Fibroblast of skin of scalp (primary cell): ENCODE results near the gene RCAN2.
A peak's percentile ranks its signal among the peaks of the same experiment; 100 is the strongest.
"Not testable (repeated sequence)": the region's sequence is repeated elsewhere in the genome, so short reads cannot be mapped to it uniquely, and the experiment has no call there.

ENCODE experiments used
- DNase-seq: peaks from one replicate; pipeline ENCODE4 v3.0.0-alpha.2; 2013

Gene RCAN2

DNA sequence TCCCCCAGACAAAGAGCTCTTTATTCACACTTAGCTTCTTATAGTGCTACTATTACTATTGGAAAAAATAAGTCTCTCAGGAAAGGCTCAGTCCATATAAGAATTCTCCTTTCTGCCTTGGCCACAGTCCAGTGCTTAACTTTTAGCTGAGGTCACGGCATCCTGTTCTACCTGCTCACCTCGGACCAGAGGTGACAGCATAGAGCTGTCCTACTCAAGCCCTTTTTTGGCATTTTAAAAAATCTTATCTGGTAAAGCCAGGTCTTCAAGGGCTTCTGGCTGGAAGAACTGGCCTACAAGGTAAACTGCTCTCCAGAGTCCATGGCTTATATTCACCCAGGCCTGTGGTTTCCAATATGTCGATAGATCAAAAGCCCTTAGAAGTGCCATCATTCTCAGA, 109.7 kb downstream of the RCAN2 start:
- DNase-seq: no peak

DNA sequence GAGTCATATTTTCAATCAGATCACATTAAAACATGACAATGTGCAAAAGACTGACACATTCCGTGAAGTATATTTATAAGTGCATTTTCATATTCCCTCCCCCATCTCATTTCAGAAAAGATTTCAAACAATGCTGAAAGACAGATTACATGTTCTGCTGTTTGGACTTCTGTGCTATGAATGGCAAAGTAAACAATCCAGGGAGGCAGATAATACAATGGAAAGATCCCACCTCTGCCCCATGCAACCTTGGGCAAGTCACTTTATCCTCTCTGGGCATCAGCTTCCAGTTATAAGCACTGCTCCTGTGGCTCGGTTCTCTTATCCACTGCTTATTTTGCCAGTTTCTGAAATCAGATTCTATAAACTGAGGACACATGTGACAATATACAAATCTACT, 110.2 kb downstream of the RCAN2 start:
- no peak for DNase-seq

DNA sequence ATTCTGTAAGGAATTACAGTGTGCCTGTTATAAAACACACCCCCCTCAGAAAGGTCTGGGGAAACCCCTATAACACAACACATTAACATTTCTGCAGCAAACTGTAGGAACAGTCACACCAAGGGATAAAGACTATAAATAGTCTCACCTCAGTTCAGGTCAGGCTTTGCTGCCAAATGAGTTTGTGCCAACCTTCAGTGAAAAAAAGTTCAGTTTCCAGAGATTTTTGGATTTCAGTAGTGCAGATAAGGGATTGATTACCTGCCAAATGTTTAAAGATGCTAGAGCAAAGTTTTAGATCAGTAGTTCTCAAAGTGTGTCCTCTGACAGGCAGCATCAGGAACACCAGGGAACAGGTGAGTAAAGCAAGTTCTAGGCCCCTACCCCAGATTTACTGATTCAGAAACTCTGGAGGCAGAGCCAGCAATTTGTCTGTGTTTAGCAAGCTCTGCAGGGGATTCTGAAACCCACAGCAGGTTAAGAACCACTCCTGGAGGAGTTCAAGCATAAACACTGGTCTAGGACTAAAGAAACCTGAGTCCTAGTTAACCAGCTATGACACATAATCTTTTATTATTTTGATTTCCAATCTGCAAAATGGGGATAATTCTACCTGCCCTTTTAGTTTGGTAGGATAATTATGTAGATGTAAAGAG, 111.0 kb downstream of the RCAN2 start:
- no peak for DNase-seq

DNA sequence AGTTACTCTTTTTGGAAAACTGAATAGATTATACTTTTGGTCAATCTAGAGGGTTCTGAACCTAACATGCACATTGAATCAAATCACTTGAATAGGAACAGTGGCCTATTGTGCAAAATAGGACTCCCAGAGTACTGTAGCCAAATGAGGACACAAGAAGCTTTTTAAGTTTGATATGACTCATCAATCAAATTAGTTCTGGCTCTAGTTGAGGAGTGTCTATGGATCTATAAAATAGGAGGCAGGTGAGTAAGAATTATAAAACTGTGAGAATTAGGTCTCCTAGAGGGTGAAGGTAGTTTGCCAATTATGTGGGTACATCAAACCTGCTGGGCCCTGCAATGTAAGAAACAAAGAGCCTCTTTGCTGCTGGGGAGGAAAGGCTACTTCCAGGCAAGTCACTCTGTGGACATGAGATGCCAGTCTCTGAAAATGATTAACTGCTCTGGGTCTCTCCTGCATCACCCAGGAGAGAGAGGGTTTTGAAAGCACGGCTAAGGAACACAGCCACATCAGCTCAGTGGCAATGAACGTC, 112.3 kb downstream of the RCAN2 start:
- no peak for DNase-seq

DNA sequence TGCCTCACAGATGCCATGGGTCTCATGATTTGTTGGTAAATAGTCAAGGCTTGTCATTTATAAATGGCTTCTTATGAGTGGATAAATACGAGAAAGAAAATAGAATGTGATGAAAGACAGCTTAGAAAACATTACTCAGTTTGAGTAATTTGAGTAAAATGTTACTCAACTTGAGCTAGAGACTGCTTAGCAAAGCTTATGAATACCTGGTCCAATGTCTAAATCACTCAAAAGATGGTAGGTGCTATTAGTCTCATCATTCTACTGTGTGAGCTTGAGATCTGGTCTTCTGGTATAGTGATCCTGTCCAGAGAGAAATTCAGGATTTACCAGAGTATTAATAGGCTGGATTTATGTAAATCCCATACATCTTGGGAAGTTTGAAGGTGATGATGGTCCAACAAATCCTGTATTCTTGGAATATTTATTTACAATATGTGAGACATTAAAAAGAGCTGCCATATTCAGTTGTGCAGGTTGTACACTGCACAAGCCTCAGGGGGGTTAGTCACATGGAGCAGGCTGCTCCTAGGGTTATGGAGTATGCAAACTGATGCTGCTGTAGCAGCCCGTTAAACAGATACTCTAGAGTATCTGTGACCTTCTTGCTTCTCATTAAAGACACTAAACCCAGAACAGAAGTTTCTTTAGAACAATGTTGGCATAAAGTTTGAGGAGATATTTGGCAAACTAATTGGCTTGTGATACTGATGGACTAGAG, 112.9 kb downstream of the RCAN2 start:
- no peak for DNase-seq

DNA sequence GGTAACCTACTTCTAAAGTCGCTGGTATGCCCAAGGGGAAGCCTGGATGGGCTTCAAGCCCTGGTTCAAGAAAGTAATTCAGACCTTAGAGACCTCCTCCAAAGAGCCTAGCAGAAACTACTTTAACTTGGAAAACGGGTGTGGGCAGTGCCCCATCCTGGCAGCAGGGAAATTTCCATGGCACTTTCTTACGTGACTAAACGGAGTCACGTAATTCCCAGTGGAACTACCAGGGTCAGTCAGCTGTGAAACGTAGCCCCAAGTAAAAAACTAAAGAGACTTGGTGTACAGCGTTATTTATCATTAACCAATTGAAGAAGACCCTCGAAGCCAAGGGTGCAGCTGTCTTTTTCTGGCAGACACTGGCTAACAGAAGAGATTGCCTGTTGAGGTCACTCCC, 114.0 kb downstream of the RCAN2 start:
- no peak for DNase-seq

DNA sequence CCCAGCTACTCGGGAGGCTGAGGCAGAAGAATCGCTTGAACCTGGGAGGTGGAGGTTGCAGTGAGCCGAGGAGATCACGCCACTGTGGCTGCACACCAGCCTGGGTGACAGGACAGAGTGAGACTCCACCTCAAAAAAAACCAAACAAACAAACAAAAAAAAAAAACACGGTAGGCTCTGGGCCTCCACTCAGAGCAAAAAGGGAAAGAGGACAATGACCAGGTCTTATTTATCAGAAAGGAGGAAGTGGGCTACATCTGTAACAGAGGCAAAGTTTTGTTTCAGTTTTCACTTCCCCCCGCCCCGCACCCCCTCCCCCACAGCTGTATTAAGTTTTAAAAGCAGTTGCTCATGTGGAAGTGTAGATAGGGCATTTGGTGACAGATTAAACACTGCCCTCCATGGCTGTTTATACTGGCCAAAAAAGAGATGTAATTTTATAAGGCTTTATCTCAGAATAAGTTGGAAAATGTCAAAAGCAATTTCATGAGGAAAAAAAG, 114.6 kb downstream of the RCAN2 start:
- no peak for DNase-seq

DNA sequence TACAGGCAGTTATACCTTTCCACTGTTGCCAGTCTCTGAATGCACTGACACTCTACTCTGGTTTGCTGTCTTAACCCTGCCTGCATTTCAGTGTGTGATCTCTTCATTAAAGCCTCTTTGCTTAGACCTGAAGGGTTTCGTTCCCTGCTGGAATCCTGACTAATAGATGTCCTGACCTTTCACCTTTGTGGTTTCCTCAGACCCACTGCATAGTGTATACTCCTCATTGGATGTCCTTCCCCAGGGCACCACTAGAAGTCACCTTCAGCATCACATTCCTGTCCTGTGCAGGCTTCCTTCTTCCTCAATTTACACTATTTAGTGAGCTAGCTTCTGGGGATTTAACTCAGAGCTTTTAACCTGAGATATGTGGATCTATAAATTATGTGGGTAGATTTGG, 120.6 kb downstream of the RCAN2 start:
- no peak for DNase-seq

DNA sequence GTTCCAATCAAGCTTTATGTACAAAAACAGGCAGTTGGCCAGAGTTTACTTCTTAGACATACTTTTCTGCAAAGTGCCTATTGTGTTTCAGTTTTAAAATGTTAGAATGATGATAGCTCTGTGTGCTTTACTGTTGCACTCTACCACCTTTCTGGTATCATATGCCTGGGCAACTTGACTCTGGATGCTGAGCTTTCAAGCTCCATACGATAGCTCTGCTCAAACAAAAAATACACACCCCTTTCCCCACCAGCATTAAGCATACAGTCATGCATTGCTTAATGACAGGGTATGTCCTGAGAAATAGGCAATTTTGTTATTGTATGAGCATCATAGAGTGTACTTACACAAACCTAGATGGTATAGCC, 123.1 kb downstream of the RCAN2 start:
- no peak for DNase-seq

DNA sequence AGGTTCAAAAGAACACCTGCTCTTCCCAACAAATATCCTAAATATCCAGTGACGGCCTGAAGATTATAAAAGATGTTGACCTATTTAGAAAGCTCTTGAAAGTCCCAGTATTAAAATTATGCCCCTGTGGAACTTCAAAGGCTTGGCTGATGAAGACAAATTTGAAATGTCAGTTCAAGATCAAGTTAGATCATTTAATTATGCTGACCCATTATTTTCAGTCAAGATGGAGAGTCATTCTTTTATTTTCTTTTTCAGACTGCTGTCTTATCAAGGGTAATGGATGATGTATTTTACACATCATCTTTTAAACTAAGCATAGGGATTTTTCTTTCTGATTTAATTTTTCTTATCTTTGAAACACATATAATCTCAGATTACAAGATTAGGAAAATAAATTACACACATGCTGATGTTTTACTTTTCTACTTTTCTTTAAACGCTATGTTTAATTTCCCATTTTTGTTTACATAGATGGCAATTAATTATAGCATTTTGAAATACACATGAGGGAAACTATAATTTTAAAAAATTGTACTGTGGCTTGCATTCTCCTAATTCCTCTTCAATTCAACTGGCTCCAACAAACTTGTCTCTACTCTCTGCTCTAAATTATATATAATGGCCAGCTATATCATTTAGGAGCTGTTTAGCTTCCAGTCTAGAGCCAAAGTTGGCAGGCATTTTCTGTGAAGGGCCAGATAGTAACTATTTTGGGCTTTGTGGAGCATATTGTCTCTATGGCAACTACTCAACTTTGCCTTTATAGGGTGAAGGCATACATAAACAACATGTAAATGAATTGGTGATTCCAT, 123.7 kb downstream of the RCAN2 start:
- no peak for DNase-seq

DNA sequence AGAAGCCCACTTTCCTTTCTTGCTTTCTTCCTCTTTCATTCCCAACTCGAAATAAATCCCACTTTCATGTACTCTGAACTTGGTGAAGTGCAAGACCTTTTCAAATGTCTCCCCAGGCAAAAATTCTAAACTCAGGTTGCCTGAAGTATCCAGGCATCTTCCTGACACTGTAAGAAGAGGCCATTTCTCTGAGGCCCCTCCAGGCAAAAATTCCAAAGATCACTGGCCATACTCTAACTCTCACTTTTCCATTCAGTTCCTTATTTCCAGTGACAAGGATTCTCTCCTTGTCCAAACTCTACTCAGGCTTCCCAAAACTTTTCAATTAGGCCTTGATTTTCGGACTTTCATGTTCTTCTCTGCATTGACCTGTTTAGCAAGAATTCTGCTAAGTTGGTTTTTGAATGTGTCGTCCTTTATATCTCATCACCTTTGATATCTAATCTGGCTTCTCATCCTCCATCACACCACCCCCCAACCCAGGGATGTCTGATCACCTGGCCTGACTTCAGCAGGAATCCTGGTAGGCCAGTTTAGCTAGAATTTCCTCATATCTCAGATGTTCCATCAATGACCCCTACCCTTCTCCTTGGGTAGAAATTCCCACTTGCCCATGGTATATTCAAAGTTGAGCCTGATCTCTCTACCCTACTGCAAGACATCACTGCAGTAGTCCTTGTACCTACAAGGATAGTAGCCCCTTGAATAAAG, 124.9 kb downstream of the RCAN2 start:
- no peak for DNase-seq

DNA sequence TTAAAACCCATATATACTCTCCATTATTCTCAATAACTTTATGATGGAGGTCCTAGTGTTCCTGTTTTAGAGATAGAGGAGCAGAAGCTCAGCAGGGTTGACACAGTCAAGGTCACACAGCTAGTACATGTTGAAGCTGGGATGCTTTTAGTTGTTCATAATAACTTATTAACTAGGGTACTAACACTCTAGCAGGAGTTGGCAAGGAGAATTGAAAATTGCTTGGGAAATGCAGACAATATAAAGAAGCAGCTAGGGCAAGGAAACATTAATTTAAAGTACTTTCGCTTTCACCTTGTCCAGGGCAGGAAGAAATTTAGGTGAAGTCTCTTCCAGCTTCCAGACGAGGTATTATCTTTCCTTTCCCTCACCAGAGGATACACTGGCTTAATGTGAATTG, 133.7 kb downstream of the RCAN2 start:
- no peak for DNase-seq

DNA sequence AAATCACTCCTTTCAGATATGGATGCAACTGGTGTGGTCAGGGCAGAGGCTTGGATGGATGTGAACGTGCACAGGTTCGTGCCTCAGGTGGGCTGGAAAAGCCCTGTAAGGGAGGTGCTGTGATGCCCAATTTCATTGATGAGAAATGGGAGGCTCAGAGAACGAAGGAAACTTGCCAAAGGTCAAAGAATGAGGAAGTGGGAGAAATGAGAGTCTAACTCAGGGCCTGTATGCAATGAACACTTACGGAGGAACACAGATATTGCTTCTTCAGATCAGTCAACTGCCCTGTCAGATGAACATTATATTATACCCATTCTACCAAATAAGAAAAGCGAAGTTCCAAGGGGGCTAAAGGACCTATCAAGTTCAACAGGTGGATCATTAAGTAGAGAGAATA, 134.7 kb downstream of the RCAN2 start:
- no peak for DNase-seq

DNA sequence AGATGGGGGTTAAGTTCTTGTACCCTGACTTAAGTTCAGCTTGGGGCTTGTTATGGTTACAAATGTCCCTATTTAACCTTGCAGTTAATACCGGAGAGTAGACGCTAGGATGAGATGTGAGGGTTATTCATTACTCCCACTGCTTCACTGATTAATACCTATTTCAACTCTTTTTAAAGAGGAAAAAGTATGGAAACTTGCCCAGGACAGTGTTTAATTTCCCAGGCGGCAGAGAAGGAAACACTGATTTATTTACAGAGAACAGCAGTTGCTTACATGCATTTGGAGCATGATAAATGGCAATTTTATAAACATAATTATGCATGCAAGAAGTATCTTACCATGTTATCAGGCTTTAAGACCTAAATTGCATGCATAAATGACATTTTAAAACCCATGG, 137.7 kb downstream of the RCAN2 start:
- DNase-seq: no peak

DNA sequence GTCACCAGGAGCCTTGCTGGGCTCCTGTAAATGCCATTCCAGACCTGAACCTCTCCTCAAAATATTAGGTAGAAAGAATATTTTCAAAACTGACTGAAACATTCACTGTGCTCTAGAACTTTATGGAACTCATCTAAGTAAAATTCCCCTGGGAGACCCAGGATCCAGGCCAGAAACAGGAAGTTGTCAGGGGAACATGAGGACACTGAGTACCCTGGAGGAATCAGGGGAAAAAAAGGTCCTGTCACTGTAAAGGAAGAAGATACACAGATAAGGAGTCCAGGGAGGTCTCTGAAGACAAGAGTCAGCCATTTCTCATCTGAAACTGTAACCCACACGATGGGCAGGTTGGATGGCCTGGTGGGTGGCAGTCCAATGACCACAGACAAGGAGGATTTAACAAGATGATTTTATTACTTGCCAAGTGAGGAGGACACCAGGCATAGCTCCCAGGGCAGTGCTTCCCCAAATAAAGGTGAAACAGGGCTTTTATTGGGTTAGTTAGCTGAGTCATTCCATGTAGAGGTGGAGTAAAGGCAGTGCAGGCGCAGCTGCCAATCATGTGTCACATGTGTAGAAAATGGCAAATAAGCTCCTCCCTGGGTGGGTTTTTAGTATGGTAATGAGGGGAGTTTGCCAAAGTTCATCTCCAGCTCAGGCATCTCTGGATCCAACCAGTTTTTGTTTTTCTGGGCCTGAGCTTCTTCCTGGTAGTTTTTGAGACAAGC, 138.5 kb downstream of the RCAN2 start:
- peak; percentile 4 for DNase-seq

DNA sequence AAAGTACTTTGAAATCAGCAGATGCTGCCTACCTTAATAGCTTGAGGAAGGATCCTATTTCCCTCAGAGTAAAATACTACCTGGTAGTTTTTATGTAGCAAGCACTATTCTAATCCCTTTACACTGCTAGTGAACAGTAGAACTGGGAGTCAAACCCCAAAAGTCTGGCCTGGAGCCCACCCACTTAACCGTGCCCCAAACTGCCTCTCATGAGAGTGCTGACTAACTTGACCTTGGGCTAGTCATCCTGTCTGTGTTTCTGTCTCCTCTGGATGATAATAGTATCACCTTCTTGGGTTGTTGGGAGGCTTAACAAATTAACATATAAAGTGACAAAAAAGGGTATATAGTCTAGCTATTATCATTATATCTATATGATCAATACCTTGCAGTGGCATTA, 140.5 kb downstream of the RCAN2 start:
- no peak for DNase-seq

DNA sequence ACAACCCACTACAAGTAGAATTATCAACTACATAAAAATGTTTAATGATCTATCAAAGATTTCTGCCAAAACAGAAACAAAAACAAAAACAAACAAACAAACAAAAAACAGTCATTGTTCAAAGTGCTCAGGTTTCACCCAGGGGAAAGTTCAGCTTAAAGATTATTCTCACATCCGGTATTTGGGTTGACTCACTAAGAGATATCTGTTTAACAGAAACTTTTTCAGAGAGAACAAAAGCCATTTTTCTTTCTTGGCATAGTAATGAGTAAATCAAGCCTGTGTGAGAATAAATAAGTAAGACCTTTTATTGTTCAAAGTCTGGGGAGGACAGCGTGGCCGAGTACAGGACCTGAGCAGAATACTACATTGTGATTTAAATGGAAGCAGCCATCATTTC, 143.6 kb downstream of the RCAN2 start:
- DNase-seq: no peak

DNA sequence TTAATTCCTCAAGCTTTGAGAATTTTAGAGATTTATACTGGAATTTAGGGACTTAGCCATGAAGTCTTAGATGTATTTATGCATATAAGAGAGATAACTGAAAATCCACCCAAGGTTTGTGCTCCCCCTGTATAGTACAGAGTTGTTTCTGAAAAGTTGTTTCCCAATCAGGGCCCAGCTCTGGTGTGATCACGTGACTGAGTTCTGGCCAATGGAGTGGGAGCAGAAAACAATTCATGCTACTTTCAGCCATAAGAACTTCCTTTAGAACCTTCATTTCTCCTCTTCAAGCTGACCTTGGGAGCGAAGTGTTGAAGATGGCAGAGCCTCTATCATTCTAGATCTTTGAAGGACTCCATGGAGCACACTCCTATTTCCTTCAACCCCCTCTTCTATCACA, 151.0 kb downstream of the RCAN2 start:
- no peak for DNase-seq

DNA sequence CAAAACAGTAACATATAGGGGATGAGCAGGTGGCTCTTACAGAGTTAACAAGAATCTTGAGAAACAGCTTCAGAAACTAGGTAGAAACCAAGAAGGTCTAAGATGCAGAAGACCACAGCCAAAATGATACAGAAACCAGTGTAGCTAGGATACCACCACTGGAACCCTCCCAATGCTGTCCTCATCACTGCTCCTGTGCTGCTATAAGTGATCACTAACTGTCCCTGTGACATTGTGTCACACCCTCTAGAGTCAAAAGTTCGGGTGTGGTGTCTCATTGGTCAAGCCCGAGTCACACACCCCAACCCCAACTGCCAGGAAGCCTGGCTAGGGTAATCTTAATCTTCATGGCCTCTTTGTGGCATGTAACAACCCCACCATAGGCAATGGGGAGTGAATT, 153.1 kb downstream of the RCAN2 start:
- no peak for DNase-seq

DNA sequence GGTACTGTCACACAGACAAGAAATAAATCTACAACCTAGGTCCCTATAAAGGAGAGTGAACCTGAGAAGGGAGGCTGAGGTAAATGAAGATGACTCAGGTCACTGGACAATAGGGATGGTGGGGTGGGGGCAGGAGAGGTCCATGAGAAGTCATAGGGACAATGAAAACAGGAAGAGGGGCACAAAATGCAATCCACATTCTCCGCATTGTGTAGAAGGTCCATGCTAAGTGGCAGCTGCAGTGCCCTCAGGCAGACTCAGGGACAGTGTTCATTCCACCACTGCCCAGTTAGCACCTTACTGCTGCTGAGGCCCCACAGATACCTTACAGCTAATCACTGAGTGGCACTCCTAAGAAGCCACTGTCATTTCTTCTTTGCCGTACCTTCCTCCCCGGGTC, 156.8 kb downstream of the RCAN2 start:
- DNase-seq: no peak

DNA sequence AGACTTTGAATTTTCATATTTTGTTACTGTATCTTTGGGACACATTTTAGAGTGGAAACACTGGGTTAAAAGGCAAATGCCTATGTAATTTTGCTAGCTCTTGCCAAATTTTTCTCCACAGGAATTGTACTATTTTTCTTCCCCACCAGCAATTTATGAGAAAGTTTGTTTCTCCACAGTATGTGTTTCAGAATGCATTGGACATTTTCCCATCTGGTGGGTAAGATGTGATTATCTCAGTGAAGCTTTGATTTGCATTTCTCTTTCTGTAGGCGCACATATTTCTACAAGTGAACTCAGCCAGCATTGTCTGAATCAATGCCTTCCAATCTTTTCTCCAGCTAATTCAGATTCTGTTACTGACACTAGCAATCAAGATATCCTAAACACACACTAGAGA, 157.8 kb downstream of the RCAN2 start:
- DNase-seq: no peak

DNA sequence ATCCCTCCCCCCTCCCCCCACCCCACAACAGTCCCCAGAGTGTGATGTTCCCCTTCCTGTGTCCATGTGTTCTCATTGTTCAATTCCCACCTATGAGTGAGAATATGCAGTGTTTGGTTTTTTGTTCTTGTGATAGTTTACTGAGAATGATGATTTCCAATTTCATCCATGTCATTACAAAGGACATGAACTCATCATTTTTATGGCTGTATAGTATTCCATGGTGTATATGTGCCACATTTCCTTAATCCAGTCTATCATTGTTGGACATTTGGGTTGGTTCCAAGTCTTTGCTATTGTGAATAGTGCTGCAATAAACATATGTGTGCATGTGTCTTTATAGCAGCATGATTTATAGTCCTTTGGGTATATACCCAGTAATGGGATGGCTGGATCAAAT, 158.8 kb downstream of the RCAN2 start:
- not testable (repeated sequence) for DNase-seq
